Right lobe of liver (tissue), 6 donors: ENCODE results near the gene STX7. TPM values are rescaled to one million over a fixed set of nuclear protein-coding genes. Genes with fewer than 3 reads are reported as not detected.

Source experiments
- ATAC-seq, 4 donors: fragments of 200-7000 bp; cut with Tn5 transposase; one replicate each; pipeline ENCODE4 v1.9.1; 2020; ENCODE audit warnings: mild to moderate bottlenecking in 4 of 4, moderate library complexity in 4 of 4
- DNase-seq, 3 donors: peaks; one replicate each; pipeline ENCODE4 v3.0.0-alpha.2; 2020
- H3K27ac ChIP-seq, 3 donors: fragments of 200-600 bp; one replicate each; pipeline ENCODE4 v1.8.0; 2022
- H3K27me3 ChIP-seq, 2 donors: fragments of 200-600 bp; one replicate each; pipeline ENCODE4 v1.8.0; 2022
- H3K36me3 ChIP-seq, 4 donors: fragments of 200-600 bp; sonication (generic) in 1 of 4; one replicate each; pipeline versions ENCODE4 v1.5.1 to v1.8.0; 2017 to 2022; ENCODE audit warnings: control low read depth in 1 of 4
- H3K4me1 ChIP-seq, 4 donors: fragments of 200-600 bp; sonication (generic) in 1 of 4; one replicate each; pipeline versions ENCODE4 v1.5.1 to v1.8.0; 2017 to 2022; ENCODE audit warnings: control low read depth in 1 of 4
- H3K4me3 ChIP-seq, 3 donors: fragments of 200-600 bp; one replicate each; pipeline ENCODE4 v1.8.0; 2022
- H3K9me3 ChIP-seq, 4 donors: fragments of 200-600 bp; sonication (generic) in 1 of 4; one replicate each; pipeline versions ENCODE4 v1.5.1 to v1.8.0; 2017 to 2022; ENCODE audit warnings: control low read depth in 1 of 4
- POLR2A ChIP-seq: fragments of 450-650 bp; IDR thresholded peaks from one replicate; pipeline ENCODE4 v1.6.1; 2017; ENCODE audit warnings: antibody characterized with exemption, mild to moderate bottlenecking
- WGBS: methylation state at CpG from one replicate; pipeline ENCODE4 v1.1.6; 2018; ENCODE audit warnings: low coverage, low lambda C conversion rate; ENCODE audit not compliant: insufficient coverage; ENCODE audit errors: missing lambda C conversion rate; 5-methylcytosine and 5-hydroxymethylcytosine counted together
- intact Hi-C, 2 donors: fragments of 100-400 bp; cut with DNase I; formaldehyde crosslinking; loops; one replicate each; pipeline versions ENCODE4 v1.11.2 to v1.14.1; 2022
- total RNA-seq, 6 experiments: library from RNA; depleted of rRNA in 2 of 6; stranded (reverse); fragments of >200 nt in 2 of 6; fragmentation: NEBNext Ultra II Directional in 3 of 6; extraction: Animal tissue kit (Norgen Biotek cat#: 25700) in 3 of 6; gene quantifications; one replicate each; pipeline versions ENCODE4 v1.1.0 to v1.2.4, GENCODE V29; 2016 to 2023
- TF ChIP-seq, protein P1 (sequence below), 4 donors: fragments of 200-600 bp in 3 of 4; fragments of 450-650 bp in 1 of 4; IDR thresholded peaks; one replicate each; pipeline versions ENCODE4 v1.5.1 to v1.8.0; 2016 to 2022; ENCODE audit warnings: antibody characterized with exemption in 4 of 4, mild to moderate bottlenecking in 2 of 4
- donor health status: DM: no; HTN: yes; CAD: no.
- donor health status: DM: no; HTN: no; CAD: no.
- donor health status: DM: no; HTN: no; CAD: no.
- donor health status: DM: no; HTN: yes; CAD: no.
- donor health status: DM: no; HTN: yes; CAD: no.

Gene STX7
- total RNA-seq, 6 experiments from 2014 or later = 14.9 to 28.5 (median 17.0) TPM

- Histone ChIP-seq H3K4me1 (no peaks in the 10 kb centered on the region), H3K9me3 (no peaks in the 10 kb centered on the region), H3K27me3 (no peaks in the 10 kb centered on the region), H3K4me3 (no peak overlapping the region), H3K27ac (no peak overlapping the region), H3K36me3 (no peaks in the 10 kb centered on the region)
- DNase-seq (no peak), ATAC-seq (no peak)
- TF ChIP-seq, protein P1, sequence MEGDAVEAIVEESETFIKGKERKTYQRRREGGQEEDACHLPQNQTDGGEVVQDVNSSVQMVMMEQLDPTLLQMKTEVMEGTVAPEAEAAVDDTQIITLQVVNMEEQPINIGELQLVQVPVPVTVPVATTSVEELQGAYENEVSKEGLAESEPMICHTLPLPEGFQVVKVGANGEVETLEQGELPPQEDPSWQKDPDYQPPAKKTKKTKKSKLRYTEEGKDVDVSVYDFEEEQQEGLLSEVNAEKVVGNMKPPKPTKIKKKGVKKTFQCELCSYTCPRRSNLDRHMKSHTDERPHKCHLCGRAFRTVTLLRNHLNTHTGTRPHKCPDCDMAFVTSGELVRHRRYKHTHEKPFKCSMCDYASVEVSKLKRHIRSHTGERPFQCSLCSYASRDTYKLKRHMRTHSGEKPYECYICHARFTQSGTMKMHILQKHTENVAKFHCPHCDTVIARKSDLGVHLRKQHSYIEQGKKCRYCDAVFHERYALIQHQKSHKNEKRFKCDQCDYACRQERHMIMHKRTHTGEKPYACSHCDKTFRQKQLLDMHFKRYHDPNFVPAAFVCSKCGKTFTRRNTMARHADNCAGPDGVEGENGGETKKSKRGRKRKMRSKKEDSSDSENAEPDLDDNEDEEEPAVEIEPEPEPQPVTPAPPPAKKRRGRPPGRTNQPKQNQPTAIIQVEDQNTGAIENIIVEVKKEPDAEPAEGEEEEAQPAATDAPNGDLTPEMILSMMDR (IDR thresholded peaks at IDR 0.05) = no peak
- no peak for TF ChIP-seq POLR2A
- intact Hi-C loops = no loop called here
Observed at GRCh38 chr6:132481189-132481588, 31.7 kb downstream of the STX7 start.

DNA sequence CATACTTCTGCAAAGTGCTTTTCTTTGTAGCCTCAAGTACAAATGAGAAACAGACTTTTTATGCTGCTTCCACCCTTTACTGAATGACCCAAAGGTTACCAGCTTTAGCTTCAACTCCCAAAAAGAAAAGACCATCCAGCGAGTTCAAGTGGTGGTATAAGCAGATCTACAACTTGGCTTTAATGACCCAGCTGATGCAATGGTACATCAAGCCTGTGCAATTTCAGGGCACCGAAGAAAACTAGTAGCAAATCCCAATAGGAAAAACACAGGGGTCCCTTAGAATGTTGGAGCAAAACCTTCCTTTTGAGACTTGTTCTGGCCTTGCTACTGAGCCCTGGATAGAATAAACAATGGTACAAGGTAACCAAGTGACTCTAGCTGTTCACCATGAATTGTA is 33.8 kb downstream of the STX7 start:
- H3K27me3 ChIP-seq = no peaks in the 10 kb centered on the region
- H3K36me3 ChIP-seq = no peaks in the 10 kb centered on the region
- H3K27ac ChIP-seq = no peak overlapping the region
- no peak for DNase-seq
- no peaks in the 10 kb centered on the region for H3K4me1 ChIP-seq
- H3K9me3 ChIP-seq = no peaks in the 10 kb centered on the region
- TF ChIP-seq POLR2A = no peak
- TF ChIP-seq, protein P1 (IDR thresholded peaks at IDR 0.05) = no peak
- H3K4me3 ChIP-seq = no peak overlapping the region
- 91% methylated on average over 2 of the region's 2 CpGs for WGBS
- intact Hi-C loops = no loop called here
- no peak for ATAC-seq

DNA sequence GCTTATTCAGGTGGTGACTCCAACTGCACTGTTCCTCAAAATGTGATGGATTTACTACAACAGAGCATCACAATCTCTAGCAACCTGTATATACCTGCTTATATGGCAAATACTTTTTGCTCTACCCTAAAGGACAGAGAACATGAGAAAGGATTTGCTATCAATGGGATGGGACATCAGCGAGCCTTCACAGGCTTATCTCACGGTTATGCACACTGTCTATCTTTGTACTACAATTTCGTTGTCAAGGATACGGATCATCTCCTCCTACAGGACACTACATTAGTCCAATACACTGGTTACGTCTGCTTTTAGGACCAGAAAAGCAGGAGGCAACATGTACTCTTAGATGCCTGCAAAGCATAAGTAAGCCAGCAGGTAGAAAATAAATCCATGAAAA is 34.2 kb downstream of the STX7 start:
- Histone ChIP-seq H3K4me3 (no peak overlapping the region), H3K27me3 (no peaks in the 10 kb centered on the region), H3K9me3 (no peaks in the 10 kb centered on the region), H3K4me1 (no peaks in the 10 kb centered on the region), H3K36me3 (no peaks in the 10 kb centered on the region), H3K27ac (no peak overlapping the region)
- intact Hi-C loops = no loop called here
- 81% methylated on average over 5 of the region's 5 CpGs for WGBS
- ATAC-seq = no peak
- no peak for TF ChIP-seq POLR2A
- TF ChIP-seq, protein P1 (IDR thresholded peaks at IDR 0.05) = no peak
- DNase-seq = no peak

DNA sequence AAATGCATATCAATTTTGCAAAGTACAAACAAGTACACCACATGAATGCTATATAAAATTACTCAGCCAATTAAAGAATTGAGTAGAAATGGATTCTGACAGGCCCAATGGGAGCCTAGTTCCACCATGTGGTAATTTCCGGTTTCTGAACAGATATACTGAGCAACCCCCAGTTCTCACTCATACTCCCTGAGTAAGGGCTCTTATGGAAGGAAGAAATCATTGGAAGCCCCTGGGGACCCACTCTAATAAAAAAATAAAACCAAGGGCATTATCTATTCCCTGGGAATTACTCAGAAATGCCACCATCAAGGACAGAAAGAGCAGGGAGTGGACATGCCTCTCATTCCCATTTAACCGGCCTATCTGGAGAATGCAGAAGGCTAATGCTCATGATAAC is 34.6 kb downstream of the STX7 start:
- Histone ChIP-seq H3K36me3 (no peaks in the 10 kb centered on the region), H3K4me3 (no peak overlapping the region), H3K27me3 (no peaks in the 10 kb centered on the region), H3K4me1 (no peaks in the 10 kb centered on the region), H3K9me3 (no peaks in the 10 kb centered on the region), H3K27ac (no peak overlapping the region)
- intact Hi-C loops = no loop called here
- 50% methylated on average over 2 of the region's 2 CpGs for WGBS
- TF ChIP-seq, protein P1 (IDR thresholded peaks at IDR 0.05) = no peak
- no peak for TF ChIP-seq POLR2A
- DNase-seq = no peak
- no peak for ATAC-seq

DNA sequence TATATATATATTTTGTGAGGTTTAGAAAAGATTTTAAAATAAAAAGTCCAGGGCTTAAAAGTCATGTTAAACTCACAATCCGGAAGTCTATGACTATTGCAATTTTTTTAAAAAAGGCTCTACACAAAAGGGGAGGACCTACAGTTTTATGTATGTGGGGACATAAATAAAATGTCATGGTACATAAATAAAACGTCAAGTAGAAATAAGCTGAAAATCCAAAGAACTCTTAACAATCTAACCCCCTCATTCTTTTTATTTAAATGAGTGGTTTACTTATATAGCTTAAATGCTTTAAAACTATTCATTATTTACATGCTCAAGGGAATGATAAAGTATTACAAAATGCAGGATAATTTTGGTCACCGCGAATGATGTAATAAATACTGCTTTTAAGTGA is 36.2 kb downstream of the STX7 start:
- ATAC-seq (no peak), DNase-seq (no peak)
- Histone ChIP-seq H3K36me3 (no peaks in the 10 kb centered on the region), H3K4me1 (no peaks in the 10 kb centered on the region), H3K9me3 (no peaks in the 10 kb centered on the region), H3K4me3 (no peak overlapping the region), H3K27me3 (no peaks in the 10 kb centered on the region), H3K27ac (no peak overlapping the region)
- intact Hi-C loops = no loop called here
- no peak for TF ChIP-seq POLR2A
- TF ChIP-seq, protein P1 (IDR thresholded peaks at IDR 0.05) = no peak
- 88% methylated on average over 4 of the region's 4 CpGs for WGBS
